Osteocyte (in vitro differentiated cells): ENCODE results near the gene AGAP2. TPM values are rescaled to one million over a fixed set of nuclear protein-coding genes. Genes with fewer than 3 reads are reported as not detected.

Source experiments
- DNase-seq: peaks from one replicate; pipeline ENCODE4 v3.0.0; 2021; ENCODE audit warnings: mixed read lengths; ENCODE audit not compliant: unreplicated experiment; ENCODE audit errors: extremely low spot score
- H3K27ac Mint-ChIP-seq: one replicate; pipeline ENCODE4 v1.8.0; 2021; ENCODE audit warnings: mild to moderate bottlenecking, mixed read lengths; ENCODE audit not compliant: unreplicated experiment
- H3K27me3 Mint-ChIP-seq: one replicate; pipeline ENCODE4 v1.8.0; 2021; ENCODE audit warnings: mixed read lengths; ENCODE audit not compliant: unreplicated experiment
- H3K36me3 Mint-ChIP-seq: one replicate; pipeline ENCODE4 v1.8.0; 2021; ENCODE audit warnings: mixed read lengths; ENCODE audit not compliant: unreplicated experiment
- H3K4me1 Mint-ChIP-seq: one replicate; pipeline ENCODE4 v1.8.0; 2021; ENCODE audit warnings: mixed read lengths; ENCODE audit not compliant: unreplicated experiment
- H3K4me3 Mint-ChIP-seq: one replicate; pipeline ENCODE4 v1.8.0; 2021; ENCODE audit warnings: mild to moderate bottlenecking, moderate library complexity, mixed read lengths; ENCODE audit not compliant: unreplicated experiment
- H3K9me3 Mint-ChIP-seq: one replicate; pipeline ENCODE4 v1.8.0; 2021; ENCODE audit warnings: mixed read lengths; ENCODE audit not compliant: unreplicated experiment
- total RNA-seq: library from RNA; stranded (reverse); gene quantifications from 2 replicates; pipeline ENCODE4 v1.2.1, GENCODE V29; 2021
- TF ChIP-seq, protein P1 (sequence below): fragments of 200-600 bp; sonication (generic); IDR thresholded peaks from 2 replicates; pipeline ENCODE4 v1.5.0; 2021; ENCODE audit warnings: antibody characterized with exemption, mild to moderate bottlenecking, moderate library complexity

Gene AGAP2
- total RNA-seq, 1 donor from 2014 or later = 2.6 TPM

DNA sequence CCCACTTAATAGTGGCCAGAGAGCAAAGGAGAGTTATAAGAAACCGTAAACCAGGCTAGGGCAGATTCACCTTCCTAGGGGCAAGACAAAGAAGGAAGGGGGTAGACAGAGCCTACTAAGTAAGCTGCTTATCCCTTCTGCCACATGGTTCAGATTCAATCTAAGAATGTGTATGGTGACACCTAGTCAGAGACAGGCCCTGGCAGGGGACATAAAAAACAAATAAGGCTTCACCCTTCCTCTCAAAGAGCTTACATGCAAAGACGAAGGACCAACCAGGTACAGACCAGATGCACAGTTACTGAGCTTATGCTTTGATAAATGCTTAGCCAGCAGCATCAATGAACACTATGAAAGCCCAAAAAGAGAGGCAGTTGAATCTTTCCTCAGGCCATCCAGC lies 23.9 kb upstream of the AGAP2 start:
- no peaks in the 10 kb centered on the region for H3K9me3 Mint-ChIP-seq
- H3K27ac Mint-ChIP-seq = no peak overlapping the region
- H3K4me1 Mint-ChIP-seq = peaks cover 21% of the 10 kb centered on the region
- TF ChIP-seq, protein P1, sequence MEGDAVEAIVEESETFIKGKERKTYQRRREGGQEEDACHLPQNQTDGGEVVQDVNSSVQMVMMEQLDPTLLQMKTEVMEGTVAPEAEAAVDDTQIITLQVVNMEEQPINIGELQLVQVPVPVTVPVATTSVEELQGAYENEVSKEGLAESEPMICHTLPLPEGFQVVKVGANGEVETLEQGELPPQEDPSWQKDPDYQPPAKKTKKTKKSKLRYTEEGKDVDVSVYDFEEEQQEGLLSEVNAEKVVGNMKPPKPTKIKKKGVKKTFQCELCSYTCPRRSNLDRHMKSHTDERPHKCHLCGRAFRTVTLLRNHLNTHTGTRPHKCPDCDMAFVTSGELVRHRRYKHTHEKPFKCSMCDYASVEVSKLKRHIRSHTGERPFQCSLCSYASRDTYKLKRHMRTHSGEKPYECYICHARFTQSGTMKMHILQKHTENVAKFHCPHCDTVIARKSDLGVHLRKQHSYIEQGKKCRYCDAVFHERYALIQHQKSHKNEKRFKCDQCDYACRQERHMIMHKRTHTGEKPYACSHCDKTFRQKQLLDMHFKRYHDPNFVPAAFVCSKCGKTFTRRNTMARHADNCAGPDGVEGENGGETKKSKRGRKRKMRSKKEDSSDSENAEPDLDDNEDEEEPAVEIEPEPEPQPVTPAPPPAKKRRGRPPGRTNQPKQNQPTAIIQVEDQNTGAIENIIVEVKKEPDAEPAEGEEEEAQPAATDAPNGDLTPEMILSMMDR = no peak
- no peak for DNase-seq
- H3K4me3 Mint-ChIP-seq = no peak overlapping the region
- H3K27me3 Mint-ChIP-seq = peaks cover 33% of the 10 kb centered on the region
- H3K36me3 Mint-ChIP-seq = peaks cover 11% of the 10 kb centered on the region

DNA sequence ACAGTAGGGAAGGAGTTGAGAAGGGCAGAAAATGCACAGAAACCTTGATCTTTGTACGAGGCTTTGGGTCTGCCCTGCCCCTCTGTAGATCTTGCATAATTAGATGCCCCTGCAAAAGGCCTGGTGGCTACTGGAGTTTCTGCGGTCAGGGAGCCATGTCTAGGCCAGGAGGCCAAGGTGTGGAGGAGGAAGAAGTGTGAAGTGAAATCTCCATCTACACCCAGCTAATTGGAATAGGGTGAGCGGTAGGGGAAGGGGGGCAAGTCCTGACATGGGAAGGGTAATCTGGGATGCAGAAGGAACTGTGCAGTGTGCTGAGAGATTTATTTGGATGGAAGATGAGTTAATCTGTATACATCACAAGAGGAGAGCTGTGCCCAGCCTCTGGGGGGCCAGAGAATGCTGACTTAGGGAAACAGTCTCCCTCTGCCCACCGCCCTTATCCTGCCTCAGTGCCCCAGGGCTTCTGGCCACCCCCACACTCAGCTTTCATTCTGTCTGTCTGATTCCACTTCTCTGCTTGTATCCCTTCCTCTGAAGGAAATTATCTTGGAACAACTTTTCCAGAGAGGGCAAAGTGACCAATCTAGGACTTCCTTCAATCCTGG lies 23.0 kb upstream of the AGAP2 start:
- Mint-ChIP-seq H3K36me3 (peaks cover 11% of the 10 kb centered on the region), H3K9me3 (no peaks in the 10 kb centered on the region), H3K4me1 (peaks cover 21% of the 10 kb centered on the region), H3K27ac (no peak overlapping the region), H3K4me3 (no peak overlapping the region), H3K27me3 (peaks cover 31% of the 10 kb centered on the region)
- TF ChIP-seq, protein P1 = no peak
- no peak for DNase-seq

DNA sequence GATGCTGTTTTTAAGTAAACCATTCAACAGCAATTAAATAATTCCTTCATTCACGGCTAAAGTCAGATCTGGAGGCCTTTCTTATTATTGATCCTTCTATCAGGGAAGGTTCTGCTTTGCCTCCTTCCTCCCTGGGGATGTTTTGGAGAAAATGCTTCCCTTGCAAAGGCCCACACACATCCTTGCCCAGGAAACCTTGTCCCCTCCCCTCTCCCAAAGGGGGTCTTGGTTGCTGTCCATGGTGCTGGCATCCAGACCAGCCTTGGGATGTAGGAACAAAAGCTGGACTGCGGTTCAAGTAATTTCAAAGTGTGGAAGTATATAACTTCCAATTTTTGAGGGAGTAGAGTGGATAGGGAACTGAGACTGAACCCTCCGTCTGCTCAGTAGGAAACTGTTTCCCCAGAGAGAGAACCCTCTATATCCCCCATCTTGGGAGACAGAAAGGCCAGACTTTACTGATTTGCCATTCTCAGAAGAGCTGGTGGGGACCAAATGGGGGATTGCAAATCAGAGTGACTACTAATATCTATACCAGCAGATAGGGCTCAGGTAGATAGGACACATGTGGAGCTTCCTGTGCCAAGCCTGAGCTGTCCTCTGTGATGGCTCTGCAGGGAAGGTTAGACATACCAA lies 21.9 kb upstream of the AGAP2 start:
- peaks cover 25% of the 10 kb centered on the region for H3K27me3 Mint-ChIP-seq
- no peak overlapping the region for H3K27ac Mint-ChIP-seq
- peaks cover 11% of the 10 kb centered on the region for H3K36me3 Mint-ChIP-seq
- no peak overlapping the region for H3K4me3 Mint-ChIP-seq
- no peak for DNase-seq
- H3K4me1 Mint-ChIP-seq = peaks cover 18% of the 10 kb centered on the region
- H3K9me3 Mint-ChIP-seq = no peaks in the 10 kb centered on the region
- TF ChIP-seq, protein P1 = no peak

DNA sequence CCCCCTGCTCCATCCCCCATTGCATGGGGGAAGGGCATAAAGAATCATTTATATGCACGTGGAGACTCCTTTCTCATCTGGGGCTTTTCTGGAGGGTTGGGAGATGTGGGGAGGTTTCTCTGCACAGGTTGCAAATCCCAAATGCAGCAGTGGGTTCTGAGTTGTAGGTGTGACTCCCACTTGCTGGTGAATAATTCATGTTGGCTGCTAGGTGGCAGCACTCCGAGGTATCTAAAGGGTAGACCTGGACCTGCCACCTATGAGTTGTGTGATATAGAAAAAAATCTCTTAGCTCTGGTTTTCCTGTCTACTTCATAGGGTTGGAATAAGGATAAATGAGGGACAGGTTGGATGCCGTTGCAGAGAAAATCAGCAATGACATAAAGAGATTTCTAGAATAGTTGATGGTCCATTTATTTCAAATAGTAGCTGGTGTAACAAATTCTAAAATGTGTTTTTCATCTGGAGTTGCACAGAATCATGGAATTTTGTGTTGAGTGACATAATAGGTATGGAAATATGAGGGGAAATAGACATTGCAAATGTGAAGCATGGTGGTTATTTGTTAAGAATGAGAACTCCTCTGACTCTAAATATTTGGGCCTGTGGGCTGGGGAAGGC lies 20.9 kb upstream of the AGAP2 start:
- TF ChIP-seq, protein P1 = peak; percentile 49
- Mint-ChIP-seq H3K36me3 (peaks cover 11% of the 10 kb centered on the region), H3K27me3 (peaks cover 16% of the 10 kb centered on the region), H3K4me1 (peaks cover 16% of the 10 kb centered on the region), H3K4me3 (no peak overlapping the region), H3K9me3 (no peaks in the 10 kb centered on the region), H3K27ac (no peak overlapping the region)
- DNase-seq = no peak

DNA sequence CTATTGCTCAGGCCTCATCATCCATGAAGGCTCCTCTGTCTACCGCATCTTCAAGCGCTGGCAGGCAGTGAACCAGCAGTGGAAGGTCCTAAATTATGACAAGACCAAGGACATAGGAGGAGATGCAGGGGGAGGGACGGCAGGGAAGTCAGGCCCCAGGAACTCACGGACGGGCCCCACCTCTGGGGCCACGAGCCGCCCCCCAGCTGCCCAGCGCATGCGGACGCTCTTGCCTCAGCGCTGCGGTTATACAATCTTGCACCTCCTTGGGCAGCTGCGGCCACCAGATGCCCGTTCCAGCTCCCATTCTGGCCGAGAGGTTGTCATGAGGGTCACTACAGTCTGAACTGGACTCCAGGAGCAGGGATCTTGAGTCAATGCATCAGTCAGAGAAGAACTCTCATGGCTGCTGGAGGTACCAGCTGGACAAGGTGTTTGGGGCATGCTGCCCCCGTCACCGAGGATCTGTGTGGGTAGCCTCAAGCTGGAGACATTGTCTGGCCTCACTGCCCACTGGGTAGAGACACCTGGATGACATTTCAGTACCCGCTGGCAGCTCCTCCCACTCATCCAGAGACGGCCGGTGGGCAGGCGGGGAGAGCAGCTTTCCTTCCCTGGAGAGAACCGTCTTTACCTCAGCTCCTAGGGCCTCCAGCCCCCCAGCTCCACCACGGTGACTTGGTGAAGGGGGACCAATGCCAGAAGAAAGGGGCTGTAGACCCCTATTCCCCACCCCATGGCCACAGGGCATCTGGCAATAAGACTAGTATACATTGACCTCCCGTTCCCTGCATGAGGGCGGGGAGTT lies 20.2 kb upstream of the AGAP2 start:
- Mint-ChIP-seq H3K4me3 (no peak overlapping the region), H3K4me1 (peaks cover 18% of the 10 kb centered on the region), H3K27me3 (peaks cover 9% of the 10 kb centered on the region), H3K36me3 (peaks cover 11% of the 10 kb centered on the region), H3K27ac (no peak overlapping the region), H3K9me3 (no peaks in the 10 kb centered on the region)
- TF ChIP-seq, protein P1 = no peak
- no peak for DNase-seq
